Measurements from ENCODE around the gene IKZF1. TPM values are rescaled to one million over a fixed set of nuclear protein-coding genes. Genes with fewer than 3 reads are reported as not detected.

The IKZF1 gene
- total and polyA plus RNA-seq, 2 of the 4 experiments (the other 2 are of a cell fraction): not detected

- ATAC-seq (ENCODE audit: low read depth): no peak
- Histone ChIP-seq H2BK15ac (ENCODE audit: low read depth, low read length) (no peak overlapping the region), H3K18ac (ENCODE audit: low read depth, low read length) (no peak overlapping the region), H2BK5ac (ENCODE audit: low read depth, low read length, poor library complexity, severe bottlenecking) (no peak overlapping the region), H3K4ac (ENCODE audit: low read depth, low read length) (no peak overlapping the region), H3K23ac (ENCODE audit: low read depth, low read length) (no peak overlapping the region), H3K27me3 (ENCODE audit: control insufficient read depth, insufficient read depth, low read length) (no peaks in the 10 kb centered on the region), H3K36me3 (ENCODE audit: control insufficient read depth, insufficient read depth, low read length) (no peaks in the 10 kb centered on the region), H3K79me1 (ENCODE audit: low read depth in 1 of 2, low read length in 2 of 2) (no peaks in the 10 kb centered on the region), H3K4me1 (ENCODE audit: control insufficient read depth, insufficient read depth, low read length) (no peaks in the 10 kb centered on the region), H3K4me2 (ENCODE audit: low read depth, low read length) (no peak overlapping the region), H3K4me3 (ENCODE audit: insufficient read depth, low read depth, low read length) (no peak overlapping the region), H3K9me3 (ENCODE audit: control insufficient read depth, insufficient read depth, low read length) (no peaks in the 10 kb centered on the region), H4K20me1 (ENCODE audit: insufficient read depth, low read length) (no peaks in the 10 kb centered on the region), H2AFZ (replicated peaks; ENCODE audit: low read length, poor library complexity) (no peak overlapping the region), H3K14ac (replicated peaks; ENCODE audit: low read depth, low read length) (no peak overlapping the region), H3K27ac (ENCODE audit: insufficient read depth, low read length) (no peak overlapping the region), H3K56ac (ENCODE audit: extremely low read depth, insufficient read depth, low read length) (no peak overlapping the region), H2BK20ac (ENCODE audit: low read depth, low read length) (no peak overlapping the region), H3K9me1 (ENCODE audit: insufficient read depth, low read length) (no peaks in the 10 kb centered on the region), H4K8ac (ENCODE audit: low read depth in 2 of 2, low read length in 2 of 2) (no peak overlapping the region), H2AK5ac (ENCODE audit: low read depth, low read length) (no peak overlapping the region), H3K9ac (ENCODE audit: low read depth, low read length) (no peak overlapping the region), H4K91ac (ENCODE audit: insufficient read depth, low read depth, low read length) (no peak overlapping the region), H2BK120ac (ENCODE audit: low read depth, low read length) (no peak overlapping the region), H4K5ac (ENCODE audit: low read depth, low read length) (no peak overlapping the region), H2AK9ac (replicated peaks; ENCODE audit: low read depth, low read length, poor library complexity) (no peak overlapping the region)
- in situ Hi-C loops (cut with MboI; ENCODE audit: low sequenced_read_pairs) (no loop called here), dilution Hi-C loops (cut with HindIII; ENCODE audit: low sequenced_read_pairs, unreplicated experiment) (no loop called here), intact Hi-C loops (cut with micrococcal nuclease) (no loop called here)
- DNase-seq: no peak
- TF ChIP-seq FOS (IDR thresholded peaks at IDR 0.05; ENCODE audit: low read depth, low read length) (no peak), RFX5 (IDR thresholded peaks at IDR 0.05; ENCODE audit: low read depth, low read length) (no peak), CHD1 (IDR thresholded peaks at IDR 0.05; ENCODE audit: low read depth, low read length) (no peak), POLR2A (IDR thresholded peaks at IDR 0.05; ENCODE audit: low read depth, low read length) (no peak), BHLHE40 (IDR thresholded peaks at IDR 0.05; ENCODE audit: low read depth, low read length) (no peak), MAZ (IDR thresholded peaks at IDR 0.05; ENCODE audit: borderline replicate concordance, low read depth, low read length) (no peak), SMC3 (IDR thresholded peaks at IDR 0.05; ENCODE audit: low read depth, low read length) (no peak), MAFK (IDR thresholded peaks at IDR 0.05; ENCODE audit: low read depth, low read length) (no peak), RAD21 (IDR thresholded peaks at IDR 0.05; ENCODE audit: low read length) (no peak), RCOR1 (IDR thresholded peaks at IDR 0.05; ENCODE audit: insufficient replicate concordance, low read length) (no peak), CEBPB (IDR thresholded peaks at IDR 0.05; ENCODE audit: low read depth, low read length) (no peak), ELK1 (IDR thresholded peaks at IDR 0.05; ENCODE audit: borderline replicate concordance, low read depth, low read length) (no peak), NFE2L2 (IDR thresholded peaks at IDR 0.05; ENCODE audit: low read depth, low read length) (no peak)
- TF ChIP-seq, protein P1, sequence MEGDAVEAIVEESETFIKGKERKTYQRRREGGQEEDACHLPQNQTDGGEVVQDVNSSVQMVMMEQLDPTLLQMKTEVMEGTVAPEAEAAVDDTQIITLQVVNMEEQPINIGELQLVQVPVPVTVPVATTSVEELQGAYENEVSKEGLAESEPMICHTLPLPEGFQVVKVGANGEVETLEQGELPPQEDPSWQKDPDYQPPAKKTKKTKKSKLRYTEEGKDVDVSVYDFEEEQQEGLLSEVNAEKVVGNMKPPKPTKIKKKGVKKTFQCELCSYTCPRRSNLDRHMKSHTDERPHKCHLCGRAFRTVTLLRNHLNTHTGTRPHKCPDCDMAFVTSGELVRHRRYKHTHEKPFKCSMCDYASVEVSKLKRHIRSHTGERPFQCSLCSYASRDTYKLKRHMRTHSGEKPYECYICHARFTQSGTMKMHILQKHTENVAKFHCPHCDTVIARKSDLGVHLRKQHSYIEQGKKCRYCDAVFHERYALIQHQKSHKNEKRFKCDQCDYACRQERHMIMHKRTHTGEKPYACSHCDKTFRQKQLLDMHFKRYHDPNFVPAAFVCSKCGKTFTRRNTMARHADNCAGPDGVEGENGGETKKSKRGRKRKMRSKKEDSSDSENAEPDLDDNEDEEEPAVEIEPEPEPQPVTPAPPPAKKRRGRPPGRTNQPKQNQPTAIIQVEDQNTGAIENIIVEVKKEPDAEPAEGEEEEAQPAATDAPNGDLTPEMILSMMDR (conservative IDR thresholded peaks at IDR 0.05; ENCODE audit: low read depth, low read length): no peak
- WGBS, 2 experiments (ENCODE audit: extremely low coverage in 2 of 2, insufficient read length in 1 of 2): no CpG with 5 or more reads among the region's 2 CpGs
- ChIA-PET POLR2A (ENCODE audit: unreplicated experiment) (no interaction called here), CTCF (no interaction called here)
- no TSS peak for BruUV-seq (replicated peaks)
Observed at GRCh38 chr7:50351267-50351666, 46.8 kb downstream of the IKZF1 start.
